GM12892 (cell line): ENCODE data around the gene SNX5.

Experiments
- POLR2A ChIP-seq: IDR thresholded peaks from 2 replicates; pipeline ENCODE4 v1.6.1; 2011; ENCODE audit warnings: low read depth, low read length, control low read depth
- POLR2AphosphoS5 ChIP-seq: IDR thresholded peaks from 2 replicates; pipeline ENCODE4 v1.6.1; 2011; ENCODE audit warnings: low read depth, low read length, control low read depth

- TF ChIP-seq POLR2A = no peak
- no peak for TF ChIP-seq POLR2AphosphoS5
Measured at GRCh38 chr20:17987988-17988387, 19.4 kb upstream of the SNX5 start.
